GM12865 (cell line): ENCODE measurements around the gene KLHDC10.

Experiments
- DNase-seq: peaks from one replicate; pipeline ENCODE4 v3.0.0; 2010; ENCODE audit warnings: low read depth
- H3K4me3 ChIP-seq: 2 replicates; pipeline ENCODE4 v1.5.1; 2011; ENCODE audit warnings: mild to moderate bottlenecking, low read depth, low read length, control low read depth
- TF ChIP-seq, protein P1 (sequence below): IDR thresholded peaks from 2 replicates; pipeline ENCODE4 v1.5.1; 2011; ENCODE audit warnings: low read length, control low read depth, low read depth, inconsistent platforms; ENCODE audit not compliant: insufficient read depth; ENCODE audit errors: missing control alignments

Gene KLHDC10, protein sequence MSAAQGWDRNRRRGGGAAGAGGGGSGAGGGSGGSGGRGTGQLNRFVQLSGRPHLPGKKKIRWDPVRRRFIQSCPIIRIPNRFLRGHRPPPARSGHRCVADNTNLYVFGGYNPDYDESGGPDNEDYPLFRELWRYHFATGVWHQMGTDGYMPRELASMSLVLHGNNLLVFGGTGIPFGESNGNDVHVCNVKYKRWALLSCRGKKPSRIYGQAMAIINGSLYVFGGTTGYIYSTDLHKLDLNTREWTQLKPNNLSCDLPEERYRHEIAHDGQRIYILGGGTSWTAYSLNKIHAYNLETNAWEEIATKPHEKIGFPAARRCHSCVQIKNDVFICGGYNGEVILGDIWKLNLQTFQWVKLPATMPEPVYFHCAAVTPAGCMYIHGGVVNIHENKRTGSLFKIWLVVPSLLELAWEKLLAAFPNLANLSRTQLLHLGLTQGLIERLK

DNA sequence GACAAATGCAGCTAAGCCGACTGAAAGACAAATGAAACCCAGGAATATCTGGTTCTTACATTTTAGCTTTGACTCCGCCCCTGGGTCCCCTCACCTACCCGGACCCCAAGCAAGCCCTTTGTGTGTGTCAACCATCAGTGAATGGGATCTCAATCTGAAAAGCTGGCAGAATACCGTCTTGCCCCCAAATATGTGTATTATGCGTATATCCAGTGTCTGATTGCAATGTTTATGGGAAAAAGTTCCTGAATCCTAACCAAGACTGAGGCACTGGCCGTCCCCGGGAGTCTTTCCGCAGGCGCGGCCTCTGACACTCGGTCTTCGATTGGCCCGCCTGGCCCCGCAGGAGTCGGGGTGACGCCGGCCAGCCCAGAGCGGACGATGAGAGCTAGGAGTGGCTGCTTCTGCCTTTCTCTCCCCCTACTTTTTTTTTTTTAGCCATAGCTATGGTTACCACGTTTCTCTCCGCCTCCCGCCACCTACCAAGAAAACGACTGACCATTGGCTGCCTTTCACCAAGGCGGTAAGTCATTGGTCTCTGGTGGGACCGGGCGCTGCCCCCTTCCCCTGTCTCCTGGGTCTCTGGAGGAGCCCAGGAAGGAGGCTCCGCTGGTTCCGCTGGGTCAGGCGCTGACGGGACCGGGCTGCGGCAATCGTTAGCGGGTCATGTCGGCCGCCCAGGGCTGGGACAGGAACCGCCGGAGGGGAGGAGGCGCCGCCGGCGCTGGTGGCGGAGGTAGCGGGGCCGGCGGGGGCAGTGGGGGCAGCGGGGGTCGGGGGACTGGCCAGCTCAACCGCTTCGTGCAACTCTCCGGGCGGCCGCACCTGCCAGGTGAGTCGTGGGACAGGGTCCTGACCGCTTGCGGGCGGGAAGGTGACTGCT, at the start of gene KLHDC10:
Gene KLHDC10, plus strand, starts transcription at position 557 of the 883 bp plus-strand sequence. Its CDS starts 110 bp downstream, at position 667.
- TF ChIP-seq, protein P1, sequence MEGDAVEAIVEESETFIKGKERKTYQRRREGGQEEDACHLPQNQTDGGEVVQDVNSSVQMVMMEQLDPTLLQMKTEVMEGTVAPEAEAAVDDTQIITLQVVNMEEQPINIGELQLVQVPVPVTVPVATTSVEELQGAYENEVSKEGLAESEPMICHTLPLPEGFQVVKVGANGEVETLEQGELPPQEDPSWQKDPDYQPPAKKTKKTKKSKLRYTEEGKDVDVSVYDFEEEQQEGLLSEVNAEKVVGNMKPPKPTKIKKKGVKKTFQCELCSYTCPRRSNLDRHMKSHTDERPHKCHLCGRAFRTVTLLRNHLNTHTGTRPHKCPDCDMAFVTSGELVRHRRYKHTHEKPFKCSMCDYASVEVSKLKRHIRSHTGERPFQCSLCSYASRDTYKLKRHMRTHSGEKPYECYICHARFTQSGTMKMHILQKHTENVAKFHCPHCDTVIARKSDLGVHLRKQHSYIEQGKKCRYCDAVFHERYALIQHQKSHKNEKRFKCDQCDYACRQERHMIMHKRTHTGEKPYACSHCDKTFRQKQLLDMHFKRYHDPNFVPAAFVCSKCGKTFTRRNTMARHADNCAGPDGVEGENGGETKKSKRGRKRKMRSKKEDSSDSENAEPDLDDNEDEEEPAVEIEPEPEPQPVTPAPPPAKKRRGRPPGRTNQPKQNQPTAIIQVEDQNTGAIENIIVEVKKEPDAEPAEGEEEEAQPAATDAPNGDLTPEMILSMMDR, result no peak
- DNase-seq, result peak; percentile 99
- H3K4me3 ChIP-seq, result peak within 1 kb of the TSS; percentile 58

DNA sequence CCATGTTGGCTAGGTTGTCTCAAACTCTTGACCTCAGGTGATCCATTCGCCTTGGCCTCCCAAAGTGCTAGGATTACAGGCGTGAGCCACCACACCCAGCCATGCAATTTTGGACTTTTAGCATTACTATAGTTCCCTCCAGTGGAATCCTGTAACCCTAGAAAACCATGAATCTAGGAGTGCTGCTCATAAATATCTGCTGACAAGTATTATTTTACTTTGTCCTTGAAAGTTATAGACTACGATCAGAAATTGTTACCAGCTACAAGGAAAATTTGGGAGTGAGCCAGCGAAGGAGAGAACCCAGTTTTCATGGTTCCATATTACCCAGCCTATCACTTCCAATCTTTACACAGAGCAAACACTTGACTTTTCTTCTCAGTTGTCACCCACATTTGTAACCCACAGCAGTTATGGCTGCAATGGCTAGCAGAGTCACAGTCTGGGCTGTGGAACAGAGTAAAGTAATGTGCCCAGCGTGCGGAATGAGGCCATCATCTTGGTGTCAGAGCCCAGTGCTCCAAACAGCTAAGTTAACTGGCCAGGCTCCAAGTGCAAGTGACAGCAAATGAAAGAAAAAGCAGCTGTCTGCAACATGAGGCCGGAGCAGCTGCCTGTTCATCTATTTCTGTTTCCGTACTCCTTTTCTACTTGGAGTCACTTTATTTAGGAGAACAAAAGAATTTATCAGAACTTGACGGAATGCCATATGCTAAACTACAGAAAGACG, 49.1 kb upstream of the KLHDC10 start:
- TF ChIP-seq, protein P1, result no peak
- no peak for DNase-seq
- H3K4me3 ChIP-seq, result no peak overlapping the region

DNA sequence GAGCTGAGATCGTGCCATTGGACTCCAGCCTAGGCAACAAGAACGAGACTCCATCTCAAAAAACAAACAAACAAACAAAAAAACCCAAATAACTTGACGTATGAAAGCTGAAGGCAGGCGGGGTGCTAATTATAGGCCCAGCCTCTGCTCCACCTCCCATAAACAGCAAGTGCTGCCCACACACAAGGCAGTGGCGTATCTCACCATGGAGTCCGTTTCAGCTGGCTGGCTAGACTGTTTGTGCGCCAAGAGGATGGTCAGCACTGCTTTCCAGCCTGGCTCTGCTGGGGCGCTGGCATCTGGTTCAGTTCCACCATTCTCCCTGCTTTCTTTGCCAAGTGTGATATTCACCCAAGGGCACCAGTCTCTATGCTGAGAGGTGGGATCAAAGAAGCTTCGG, 48.2 kb upstream of the KLHDC10 start:
- DNase-seq, result no peak
- TF ChIP-seq, protein P1, result no peak
- H3K4me3 ChIP-seq, result no peak overlapping the region

DNA sequence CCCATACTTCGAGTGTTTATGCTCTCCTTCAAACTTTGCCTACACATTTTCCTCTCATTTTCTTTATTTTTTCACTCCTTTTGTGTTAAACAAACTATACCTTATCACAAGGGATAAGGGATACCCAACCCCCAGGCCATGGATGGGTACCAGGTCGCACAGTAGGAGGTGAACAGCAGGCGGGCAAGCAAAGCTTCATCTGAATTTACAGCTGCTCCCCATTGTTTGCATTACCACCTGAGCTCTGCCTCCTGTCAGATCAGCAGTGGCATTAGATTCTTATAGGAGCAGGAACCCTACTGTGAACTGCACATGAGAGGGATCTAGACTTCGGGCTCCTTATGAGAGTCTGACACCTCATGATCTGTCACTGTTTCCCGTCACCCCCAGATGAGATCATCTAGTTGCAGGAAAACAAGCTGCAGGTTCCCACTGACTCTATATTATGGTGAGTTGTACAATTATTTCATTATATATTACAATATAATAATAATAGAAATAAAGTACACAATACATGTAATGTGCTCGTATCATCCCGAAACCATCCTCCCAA, 47.6 kb upstream of the KLHDC10 start:
- no peak for DNase-seq
- TF ChIP-seq, protein P1, result no peak
- no peak overlapping the region for H3K4me3 ChIP-seq

DNA sequence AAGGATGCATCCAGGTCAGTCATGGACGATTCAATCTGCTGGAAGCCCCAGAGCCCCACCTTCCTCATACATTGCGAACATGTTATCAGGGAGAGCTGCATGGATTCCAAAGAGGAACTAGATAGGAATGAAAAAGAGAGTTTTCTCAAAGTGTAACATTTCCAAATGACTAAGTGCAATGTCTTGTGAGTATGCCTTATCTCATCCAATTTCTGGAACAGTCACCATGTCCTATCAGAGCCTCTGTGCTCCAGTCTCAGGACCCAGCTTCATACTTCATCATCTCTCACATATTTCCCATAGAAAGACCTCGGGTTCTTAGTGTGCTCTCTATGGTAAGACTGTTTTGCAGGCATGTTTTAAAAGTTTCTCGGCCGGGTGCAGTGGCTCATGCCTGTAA, 45.9 kb upstream of the KLHDC10 start:
- TF ChIP-seq, protein P1, result no peak
- H3K4me3 ChIP-seq, result no peak overlapping the region
- DNase-seq, result no peak

DNA sequence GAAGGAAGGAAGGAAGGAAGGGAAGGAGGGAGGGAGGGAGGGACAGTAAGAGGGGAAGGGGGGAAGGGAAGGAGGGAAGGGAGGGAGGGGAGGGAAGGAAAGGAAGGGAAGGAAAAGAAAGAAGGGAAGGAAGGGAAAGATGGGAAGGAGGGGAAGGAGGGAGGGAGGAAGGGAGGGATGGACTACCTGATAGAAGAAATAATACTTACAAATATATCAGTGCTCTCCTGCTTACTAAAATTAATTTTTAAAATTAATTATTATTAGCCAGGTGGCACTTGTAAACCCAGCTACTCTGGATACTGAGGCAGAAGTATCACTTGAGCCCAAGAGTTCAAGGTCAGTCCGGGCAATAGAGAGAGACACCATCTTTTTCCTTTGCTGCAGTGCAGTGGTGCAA, 37.6 kb upstream of the KLHDC10 start:
- no peak for DNase-seq
- TF ChIP-seq, protein P1, result no peak
- no peak overlapping the region for H3K4me3 ChIP-seq
